ENCODE results near the gene PPFIBP1. TPM values are rescaled to one million over a fixed set of nuclear protein-coding genes. Genes with fewer than 3 reads are reported as not detected.

PPFIBP1 gene
- total and polyA plus RNA-seq, 2 of the 13 experiments (the other 11 are each of a cell fraction or from before 2014, with no cell fraction given) = 16.2 to 21.8 TPM

DNA sequence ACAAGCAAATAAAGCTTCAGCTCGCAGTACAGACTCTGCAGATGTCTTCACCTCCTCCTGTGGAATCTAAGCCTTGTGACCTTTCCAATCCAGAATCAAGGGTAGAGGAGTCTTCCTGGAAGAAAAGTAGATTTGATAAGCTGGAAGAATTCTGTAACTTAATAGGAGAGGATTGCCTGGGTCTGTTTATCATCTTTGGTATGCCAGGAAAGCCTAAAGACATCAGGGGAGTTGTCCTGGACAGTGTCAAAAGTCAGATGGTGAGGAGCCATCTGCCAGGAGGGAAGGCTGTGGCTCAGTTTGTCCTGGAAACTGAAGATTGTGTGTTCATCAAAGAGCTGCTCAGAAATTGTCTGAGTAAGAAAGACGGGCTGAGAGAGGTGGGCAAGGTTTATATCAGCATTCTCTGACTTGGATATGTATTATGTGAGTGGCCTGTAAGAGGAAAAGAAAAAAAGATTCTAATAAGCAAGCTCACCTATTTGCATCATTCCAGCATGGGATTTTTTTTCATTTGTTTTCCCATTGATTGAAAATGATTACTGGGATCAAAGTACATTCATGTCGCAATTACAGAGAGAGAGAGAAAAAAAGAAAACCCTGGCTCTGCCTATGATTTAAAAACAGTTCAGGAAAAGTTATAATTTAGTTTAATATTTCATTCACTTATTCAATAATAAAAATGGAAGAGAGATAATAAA is 173.0 kb downstream of the PPFIBP1 start:
- H3K4me1 ChIP-seq (ENCODE audit: insufficient read depth, low read length) = peaks cover 40% of the 10 kb centered on the region
- no TSS peak for BruUV-seq (replicated peaks)
- peak overlapping the region; percentile 61 for H3K27ac ChIP-seq (ENCODE audit: extremely low read length, insufficient read depth, low read length)
- ATAC-seq (peak; percentile 63), DNase-seq (ENCODE audit: low spot score) (peak; percentile 77), FAIRE-seq (no peak)
- 33% methylated on average over 3 of the region's 3 CpGs for WGBS (ENCODE audit: low lambda C conversion rate)
- no peaks in the 10 kb centered on the region for H3K9me3 ChIP-seq (ENCODE audit: low read length)
- no peaks in the 10 kb centered on the region for H3K79me2 ChIP-seq (ENCODE audit: insufficient read depth, low read length)
- peak overlapping the region; percentile 20; the same call in 1 of the 2 replicates for H3K9ac ChIP-seq (ENCODE audit: insufficient read depth, low read depth, low read length)
- intact Hi-C loops (cut with micrococcal nuclease; ENCODE audit: unreplicated experiment) (no loop called here), in situ Hi-C loops (cut with HindIII; ENCODE audit: extremely low pct_ligation_motif_present, low pct_unique_long_range_greater_than_20kb) (no loop called here)
- ChIA-PET CTCF (ENCODE audit: low intra/inter-chr PET ratio, low total read pairs) (no interaction called here), POLR2A (interaction anchor here (0.9 to 3.4 kb wide), 3 partner anchors 9 to 14 kb away, joined by 4 to 18 read pairs (median 14); no protein-coding TSS in a partner anchor)
- peak overlapping the region in 2 of 3 experiments; percentile 20 to 30; a peak in 1 of 6 replicates for H3K4me3 ChIP-seq (replicated peaks in 1 of 3; ENCODE audit: insufficient read depth in 1 of 3, low read depth in 2 of 3, low read length in 3 of 3)
- peak overlapping the region; percentile 55 for H3K4me2 ChIP-seq (ENCODE audit: low read depth, low read length)
- no peaks in the 10 kb centered on the region for H4K20me1 ChIP-seq (ENCODE audit: insufficient read depth, low read length)
- H3K36me3 ChIP-seq (replicated peaks in 1 of 2; ENCODE audit: control insufficient read depth in 1 of 2, insufficient read depth in 2 of 2, low read length in 2 of 2) = peaks cover 0 to 3% of the 10 kb centered on the region in 2 experiments; a peak in 2 of 5 replicates
- H2AFZ ChIP-seq (ENCODE audit: low read length) = no peak overlapping the region
- no peaks in the 10 kb centered on the region for H3K27me3 ChIP-seq (ENCODE audit: control insufficient read depth in 1 of 2, insufficient read depth in 2 of 2, low read length in 2 of 2)
- no peak for TF ChIP-seq NR2C2 (CRISPR knock-in tag; IDR thresholded peaks at IDR 0.05; ENCODE audit: borderline replicate concordance)
- TF ChIP-seq KAT2B (IDR thresholded peaks at IDR 0.05; ENCODE audit: borderline replicate concordance, low read depth, low read length) = peak; percentile 58; the same call in 1 of the 2 replicates
- TF ChIP-seq KLF6 (CRISPR knock-in tag; IDR thresholded peaks at IDR 0.05) = 0 out of 2 replicates have a peak, but pooled peaks have one; percentile 25
- TF ChIP-seq ZNF776 (CRISPR knock-in tag; IDR thresholded peaks at IDR 0.05) = no peak
- TF ChIP-seq KDM5A (IDR thresholded peaks at IDR 0.05; ENCODE audit: borderline replicate concordance, low read length) = peak; percentile 30; the same call in 1 of the 2 replicates
- TF ChIP-seq, protein P1, sequence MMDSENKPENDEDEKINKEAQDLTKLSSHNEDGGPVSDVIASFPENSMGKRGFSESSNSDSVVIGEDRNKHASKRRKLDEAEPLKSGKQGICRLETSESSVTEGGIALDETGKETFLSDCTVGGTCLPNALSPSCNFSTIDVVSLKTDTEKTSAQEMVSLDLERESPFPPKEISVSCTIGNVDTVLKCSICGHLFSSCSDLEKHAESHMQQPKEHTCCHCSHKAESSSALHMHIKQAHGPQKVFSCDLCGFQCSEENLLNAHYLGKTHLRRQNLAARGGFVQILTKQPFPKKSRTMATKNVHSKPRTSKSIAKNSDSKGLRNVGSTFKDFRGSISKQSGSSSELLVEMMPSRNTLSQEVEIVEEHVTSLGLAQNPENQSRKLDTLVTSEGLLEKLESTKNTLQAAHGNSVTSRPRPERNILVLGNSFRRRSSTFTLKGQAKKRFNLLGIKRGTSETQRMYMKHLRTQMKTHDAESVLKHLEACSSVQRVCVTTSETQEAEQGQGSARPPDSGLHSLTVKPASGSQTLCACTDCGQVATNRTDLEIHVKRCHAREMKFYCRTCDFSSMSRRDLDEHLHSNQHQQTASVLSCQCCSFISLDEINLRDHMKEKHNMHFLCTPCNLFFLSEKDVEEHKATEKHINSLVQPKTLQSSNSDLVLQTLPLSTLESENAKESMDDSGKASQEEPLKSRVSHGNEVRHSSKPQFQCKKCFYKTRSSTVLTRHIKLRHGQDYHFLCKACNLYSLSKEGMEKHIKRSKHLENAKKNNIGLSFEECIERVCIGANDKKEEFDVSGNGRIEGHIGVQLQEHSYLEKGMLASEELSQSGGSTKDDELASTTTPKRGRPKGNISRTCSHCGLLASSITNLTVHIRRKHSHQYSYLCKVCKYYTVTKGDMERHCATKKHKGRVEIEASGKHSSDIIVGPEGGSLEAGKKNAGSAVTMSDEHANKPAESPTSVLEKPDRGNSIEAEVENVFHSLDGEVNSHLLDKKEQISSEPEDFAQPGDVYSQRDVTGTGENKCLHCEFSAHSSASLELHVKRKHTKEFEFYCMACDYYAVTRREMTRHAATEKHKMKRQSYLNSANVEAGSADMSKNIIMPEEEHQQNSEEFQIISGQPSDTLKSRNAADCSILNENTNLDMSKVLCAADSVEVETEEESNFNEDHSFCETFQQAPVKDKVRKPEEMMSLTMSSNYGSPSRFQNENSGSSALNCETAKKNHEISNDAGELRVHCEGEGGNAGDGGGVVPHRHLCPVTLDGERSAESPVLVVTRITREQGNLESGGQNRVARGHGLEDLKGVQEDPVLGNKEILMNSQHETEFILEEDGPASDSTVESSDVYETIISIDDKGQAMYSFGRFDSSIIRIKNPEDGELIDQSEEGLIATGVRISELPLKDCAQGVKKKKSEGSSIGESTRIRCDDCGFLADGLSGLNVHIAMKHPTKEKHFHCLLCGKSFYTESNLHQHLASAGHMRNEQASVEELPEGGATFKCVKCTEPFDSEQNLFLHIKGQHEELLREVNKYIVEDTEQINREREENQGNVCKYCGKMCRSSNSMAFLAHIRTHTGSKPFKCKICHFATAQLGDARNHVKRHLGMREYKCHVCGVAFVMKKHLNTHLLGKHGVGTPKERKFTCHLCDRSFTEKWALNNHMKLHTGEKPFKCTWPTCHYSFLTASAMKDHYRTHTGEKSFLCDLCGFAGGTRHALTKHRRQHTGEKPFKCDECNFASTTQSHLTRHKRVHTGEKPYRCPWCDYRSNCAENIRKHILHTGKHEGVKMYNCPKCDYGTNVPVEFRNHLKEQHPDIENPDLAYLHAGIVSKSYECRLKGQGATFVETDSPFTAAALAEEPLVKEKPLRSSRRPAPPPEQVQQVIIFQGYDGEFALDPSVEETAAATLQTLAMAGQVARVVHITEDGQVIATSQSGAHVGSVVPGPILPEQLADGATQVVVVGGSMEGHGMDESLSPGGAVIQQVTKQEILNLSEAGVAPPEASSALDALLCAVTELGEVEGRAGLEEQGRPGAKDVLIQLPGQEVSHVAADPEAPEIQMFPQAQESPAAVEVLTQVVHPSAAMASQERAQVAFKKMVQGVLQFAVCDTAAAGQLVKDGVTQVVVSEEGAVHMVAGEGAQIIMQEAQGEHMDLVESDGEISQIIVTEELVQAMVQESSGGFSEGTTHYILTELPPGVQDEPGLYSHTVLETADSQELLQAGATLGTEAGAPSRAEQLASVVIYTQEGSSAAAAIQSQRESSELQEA (CRISPR knock-in tag; IDR thresholded peaks at IDR 0.05; ENCODE audit: not compliant biosample characterization) = no peak
- peak; percentile 46; the same call in 1 of the 2 replicates for TF ChIP-seq SOX5 (CRISPR knock-in tag; IDR thresholded peaks at IDR 0.05; ENCODE audit: borderline replicate concordance)
- peak; percentile 37 to 43; a peak in 1 of 4 replicates for TF ChIP-seq EP300 (IDR thresholded peaks at IDR 0.05; ENCODE audit: low read depth in 2 of 2, low read length in 2 of 2)
- no peak for TF ChIP-seq EP300 (CRISPR knock-in tag; IDR thresholded peaks at IDR 0.05; ENCODE audit: borderline replicate concordance)
- TF ChIP-seq, protein P2, sequence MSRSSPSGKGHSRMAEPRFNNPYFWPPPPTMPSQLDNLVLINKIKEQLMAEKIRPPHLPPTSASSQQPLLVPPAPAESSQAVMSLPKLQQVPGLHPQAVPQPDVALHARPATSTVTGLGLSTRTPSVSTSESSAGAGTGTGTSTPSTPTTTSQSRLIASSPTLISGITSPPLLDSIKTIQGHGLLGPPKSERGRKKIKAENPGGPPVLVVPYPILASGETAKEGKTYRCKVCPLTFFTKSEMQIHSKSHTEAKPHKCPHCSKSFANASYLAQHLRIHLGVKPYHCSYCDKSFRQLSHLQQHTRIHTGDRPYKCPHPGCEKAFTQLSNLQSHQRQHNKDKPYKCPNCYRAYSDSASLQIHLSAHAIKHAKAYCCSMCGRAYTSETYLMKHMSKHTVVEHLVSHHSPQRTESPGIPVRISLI (CRISPR knock-in tag; IDR thresholded peaks at IDR 0.05; ENCODE audit: borderline replicate concordance) = peak; percentile 87; the same call in 1 of the 2 replicates
